K562 (cell line): ENCODE results near the gene DPP8. TPM values are rescaled to one million over a fixed set of nuclear protein-coding genes. Genes with fewer than 3 reads are reported as not detected.
A peak's percentile ranks its signal among the peaks of the same experiment; 100 is the strongest.

ENCODE experiments used
- ATAC-seq: fragments of 200-7000 bp; cut with Tn5 transposase; 3 replicates; pipeline ENCODE4 v1.9.1; 2020; ENCODE audit warnings: moderate library complexity
- BruUV-seq: library from RNA; stranded (reverse); fragments of 400-500 nt; replicated peaks from 2 replicates; lab custom pipeline; 2021; lab: Mats Ljungman, UMichigan
- CTCF ChIA-PET: fragments of 300-600 bp; formaldehyde crosslinking; extraction: SDS; loops from one replicate; lab custom pipeline; 2021; ENCODE audit warnings: low intra/inter-chr PET ratio; lab: Yijun Ruan, JAX
- POLR2A ChIA-PET: fragments of 300-600, 350-650 bp; sonication (Branson Sonifier 250); formaldehyde crosslinking; extraction: SDS; loops from one replicate; lab custom pipeline; 2021; ENCODE audit warnings: antibody characterized with exemption, inconsistent platforms; lab: Yijun Ruan, JAX
- DNase-seq, 4 experiments: peaks; one replicate each; pipeline versions ENCODE4 v3.0.0 to v3.0.0-alpha.2; 2011 to 2018; ENCODE audit warnings: low spot score in 3 of 4, mixed read lengths in 3 of 4; ENCODE audit errors: extremely low read depth in 1 of 4
- FAIRE-seq: peaks from 2 replicates; lab custom pipeline; 2011; peaks lifted over from hg19 to GRCh38; lab: Jason Lieb, UNC
- H2AFZ ChIP-seq: 2 replicates; pipeline ENCODE4 v1.6.0; 2011; ENCODE audit warnings: low read depth, low read length, control low read depth, inconsistent platforms
- H3K27ac ChIP-seq: fragments of 200-600 bp; 3 replicates; pipeline ENCODE4 v1.8.0; 2011; ENCODE audit warnings: low read depth, mild to moderate bottlenecking, control low read depth, inconsistent platforms, low read length, moderate library complexity, mixed read lengths; ENCODE audit errors: extremely low read depth
- H3K27me3 ChIP-seq, 2 experiments: fragments of 300-600 bp in 1 of 2; 2 replicates in 1 of 2; 3 replicates in 1 of 2; pipeline versions ENCODE4 v1.6.0 to v1.8.0; 2011; ENCODE audit warnings: inconsistent platforms in 2 of 2, low read length in 2 of 2, mild to moderate bottlenecking in 1 of 2, mixed read lengths in 1 of 2, moderate library complexity in 1 of 2; ENCODE audit not compliant: control insufficient read depth in 2 of 2, insufficient read depth in 2 of 2
- H3K36me3 ChIP-seq: fragments of 300-600 bp; 3 replicates; pipeline ENCODE4 v1.8.0; 2011; ENCODE audit warnings: mild to moderate bottlenecking, low read length, inconsistent platforms; ENCODE audit not compliant: control insufficient read depth, insufficient read depth
- H3K4me1 ChIP-seq, 2 experiments: fragments of 200-600 bp in 1 of 2; replicated peaks in 1 of 2; 2 replicates in 1 of 2; 3 replicates in 1 of 2; pipeline versions ENCODE4 v1.5.1 to v1.8.0; 2011; ENCODE audit warnings: inconsistent platforms in 2 of 2, low read length in 2 of 2, mild to moderate bottlenecking in 1 of 2, mixed read lengths in 1 of 2, moderate library complexity in 1 of 2; ENCODE audit not compliant: control insufficient read depth in 2 of 2, insufficient read depth in 2 of 2
- H3K4me2 ChIP-seq: 2 replicates; pipeline ENCODE4 v1.6.1; 2011; ENCODE audit warnings: low read length, control low read depth, inconsistent platforms, mixed read lengths; ENCODE audit not compliant: insufficient read depth
- H3K4me3 ChIP-seq: fragments of 200-600 bp; sonication (generic), shearing (Covaris generic); 2 replicates; pipeline ENCODE4 v1.5.1; 2016; ENCODE audit warnings: control low read depth, inconsistent platforms
- H3K79me2 ChIP-seq: fragments of 200-600 bp; 3 replicates; pipeline ENCODE4 v1.8.0; 2011; ENCODE audit warnings: low read length, inconsistent platforms; ENCODE audit not compliant: control insufficient read depth, insufficient read depth
- H3K9ac ChIP-seq, 2 experiments: 2 replicates each; pipeline versions ENCODE4 v1.6.0 to v1.6.1; 2011; ENCODE audit warnings: low read depth in 2 of 2, low read length in 2 of 2, control low read depth in 1 of 2, inconsistent platforms in 1 of 2, mild to moderate bottlenecking in 1 of 2, mixed read lengths in 1 of 2; ENCODE audit not compliant: insufficient read depth in 1 of 2
- H3K9me1 ChIP-seq: one replicate; pipeline ENCODE4 v1.6.0; 2011; ENCODE audit warnings: inconsistent platforms, mild to moderate bottlenecking, low read length, moderate library complexity; ENCODE audit not compliant: control insufficient read depth, insufficient read depth
- H3K9me3 ChIP-seq: replicated peaks from 2 replicates; pipeline ENCODE4 v1.5.1; 2011; ENCODE audit warnings: low read depth, low read length, inconsistent platforms; ENCODE audit not compliant: control insufficient read depth, insufficient read depth
- H4K20me1 ChIP-seq: replicated peaks from 2 replicates; pipeline ENCODE4 v1.6.1; 2011; ENCODE audit warnings: low read length, inconsistent platforms, mixed read lengths; ENCODE audit not compliant: control insufficient read depth, insufficient read depth
- CHCHD3 ChIP-seq: fragments of 250-450 bp; sonication (Bioruptor Pico); IDR thresholded peaks from 2 replicates; pipeline ENCODE4 v2.1.2; 2022; ENCODE audit warnings: mild to moderate bottlenecking
- ELK3 ChIP-seq: fragments of 450-650 bp; formaldehyde crosslinking; IDR thresholded peaks from 2 replicates; pipeline ENCODE4 v1.4.0; 2020; ENCODE audit warnings: mild to moderate bottlenecking
- FOXK1 ChIP-seq: sonication (generic); formaldehyde crosslinking; IDR thresholded peaks from 2 replicates; pipeline ENCODE4 v1.8.0; 2022; ENCODE audit warnings: missing genetic modification reagents, mild to moderate bottlenecking, borderline replicate concordance
- IRF9 ChIP-seq: fragments of 450-650 bp; IDR thresholded peaks from 2 replicates; pipeline ENCODE4 v1.6.1; 2016; ENCODE audit warnings: missing biosample characterization, missing genetic modification characterization
- NCOA2 ChIP-seq, 2 experiments: fragments of 450-650 bp; IDR thresholded peaks; 2 replicates each; pipeline ENCODE4 v1.6.1; 2018; ENCODE audit warnings: mild to moderate bottlenecking in 2 of 2, moderate library complexity in 1 of 2; ENCODE audit not compliant: partially characterized antibody in 2 of 2
- PHB ChIP-seq: fragments of 250-450 bp; sonication (Bioruptor Pico); IDR thresholded peaks from 2 replicates; pipeline ENCODE4 v1.5.0; 2021
- POLR2AphosphoS5 ChIP-seq: IDR thresholded peaks from 2 replicates; pipeline ENCODE4 v1.6.1; 2011; ENCODE audit warnings: mild to moderate bottlenecking, low read depth, low read length, moderate library complexity; ENCODE audit not compliant: control insufficient read depth, insufficient read depth
- RBM25 ChIP-seq: fragments of 200-400 bp; formaldehyde crosslinking; IDR thresholded peaks from 2 replicates; pipeline ENCODE4 v1.6.1; 2018; ENCODE audit warnings: low read length, low read depth, moderate library complexity; ENCODE audit not compliant: severe bottlenecking
- SPI1 ChIP-seq: IDR thresholded peaks from 2 replicates; pipeline ENCODE4 v1.6.1; 2011; ENCODE audit warnings: low read depth, low read length, control low read depth, borderline replicate concordance
- ZNF121 ChIP-seq: sonication (generic); formaldehyde crosslinking; conservative IDR thresholded peaks from 2 replicates; pipeline ENCODE4 v1.8.0; 2022; ENCODE audit warnings: missing genetic modification reagents
- WGBS: fragments of 100-300 bp; shearing (Covaris generic); methylation state at CpG from one replicate; pipeline ENCODE4 v1.1.6; 2016; ENCODE audit warnings: low coverage, mixed read lengths; ENCODE audit not compliant: insufficient coverage; ENCODE audit errors: missing lambda C conversion rate; 5-methylcytosine and 5-hydroxymethylcytosine counted together
- in situ Hi-C: fragments of 300-500 bp; cut with MboI; formaldehyde crosslinking; loops from 4 replicates; pipeline ENCODE4 v1.15.0; 2018; ENCODE audit warnings: inconsistent platforms, mixed read lengths
- intact Hi-C: fragments of 100-400 bp; cut with micrococcal nuclease; formaldehyde crosslinking; loops from 2 replicates; pipeline ENCODE4 v1.14.2; 2022
- polyA plus RNA-seq, 8 experiments: library from polyadenylated mRNA; depleted of rRNA in 4 of 8; stranded (reverse) in 5 of 8; unstranded in 3 of 8; fragments of >200 nt; fragmentation: Nextera tagmentation in 2 of 8; fragmentation: Illumina TruSeq in 1 of 8; extraction: Ambion mirVana in 2 of 8; extraction: Trizol in 1 of 8; gene quantifications; 2 replicates each; pipeline versions ENCODE4 v1.2.1 to v1.2.3, GENCODE V29; 2011 to 2014; ENCODE audit warnings: inconsistent platforms in 1 of 8, missing spikeins in 1 of 8
- total RNA-seq, 7 experiments: library from RNA; depleted of rRNA in 6 of 7; stranded (reverse); fragments of >200 nt in 6 of 7; fragmentation: Illumina TruSeq in 2 of 7; extraction: Trizol in 2 of 7; gene quantifications; 2 replicates each; pipeline versions ENCODE4 v1.2.1 to v1.2.3, GENCODE V29; 2011 to 2021; ENCODE audit warnings: low replicate concordance in 1 of 7

The DPP8 gene
- total and polyA plus RNA-seq, 9 of the 15 experiments (the other 6 are each of a cell fraction or from before 2014, with no cell fraction given), result 5.5 to 36.7 (median 20.7) TPM

GRCh38 chr15:65559941-65560340 is 42.5 kb upstream of the DPP8 start:
- no TSS peak for BruUV-seq
- Histone ChIP-seq H3K36me3 (peaks cover 91% of the 10 kb centered on the region), H3K4me1 (no peaks in the 10 kb centered on the region), H3K9me1 (no peaks in the 10 kb centered on the region), H3K27ac (no peak overlapping the region), H3K27me3 (no peaks in the 10 kb centered on the region), H3K9me3 (no peaks in the 10 kb centered on the region), H3K79me2 (no peaks in the 10 kb centered on the region; the same call in 2 of the 3 replicates), H3K9ac (no peak overlapping the region), H2AFZ (no peak overlapping the region), H3K4me3 (no peak overlapping the region), H4K20me1 (no peaks in the 10 kb centered on the region), H3K4me2 (no peak overlapping the region)
- in situ Hi-C loops, result no loop called here
- no peak for DNase-seq
- ChIA-PET CTCF (no interaction called here), POLR2A (interaction anchor here (0.8 to 0.9 kb wide), 2 partner anchors 10 to 14 kb away, joined by 3 to 4 read pairs; no protein-coding TSS in a partner anchor)
- TF ChIP-seq RBM25, result peak; percentile 26
- no peak for TF ChIP-seq CHCHD3 (CRISPR knock-in tag)
- TF ChIP-seq ZNF121 (CRISPR knock-in tag), result peak; percentile 82
- ATAC-seq, result no peak
- intact Hi-C loops, result no loop called here
- FAIRE-seq, result no peak

- Histone ChIP-seq H3K79me2 (peaks cover 1% of the 10 kb centered on the region), H4K20me1 (no peaks in the 10 kb centered on the region), H3K4me2 (no peak overlapping the region), H3K9me1 (no peaks in the 10 kb centered on the region), H3K9me3 (no peaks in the 10 kb centered on the region), H3K27ac (no peak overlapping the region), H3K4me1 (no peaks in the 10 kb centered on the region), H3K4me3 (no peak overlapping the region), H3K36me3 (peaks cover 88% of the 10 kb centered on the region), H3K9ac (no peak overlapping the region), H2AFZ (no peak overlapping the region), H3K27me3 (no peaks in the 10 kb centered on the region)
- no peak for ATAC-seq
- ChIA-PET POLR2A (interaction anchor here (0.6 to 0.8 kb wide), 3 partner anchors 9 to 340 kb away, joined by 3 read pairs; no protein-coding TSS in a partner anchor), CTCF (no interaction called here)
- intact Hi-C loops (no loop called here), in situ Hi-C loops (no loop called here)
- BruUV-seq, result no TSS peak
- FAIRE-seq, result no peak
- 97% methylated on average over 6 of the region's 6 CpGs for WGBS
- DNase-seq, result no peak
- TF ChIP-seq SPI1 (no peak), ELK3 (CRISPR knock-in tag) (no peak), NCOA2 (IDR thresholded peaks at IDR 0.05; ENCODE audit: partially characterized antibody in 2 of 2) (no peak), IRF9 (tag) (no peak), FOXK1 (CRISPR knock-in tag) (no peak), PHB (CRISPR knock-in tag) (no peak), POLR2AphosphoS5 (no peak)
Measured at GRCh38 chr15:65558997-65559760, 41.7 kb upstream of the DPP8 start.
